Activated CD8-positive, alpha-beta memory T cell treated with anti-CD3 and anti-CD28 coated beads for 36 hours (primary cell): ENCODE results near the gene BCAN. TPM values are rescaled to one million over a fixed set of nuclear protein-coding genes. Genes with fewer than 3 reads are reported as not detected.

ENCODE experiments used
- CTCF ChIA-PET: fragments of 350-600 bp; sonication (Branson Sonifier 250); formaldehyde crosslinking; loops from one replicate; lab custom pipeline; 2021; ENCODE audit warnings: antibody characterized with exemption; lab: Charles Lee
- POLR2A ChIA-PET: fragments of 350-600 bp; sonication (Branson Sonifier 250); formaldehyde crosslinking; loops from one replicate; lab custom pipeline; 2021; ENCODE audit warnings: antibody characterized with exemption; lab: Charles Lee
- total RNA-seq, 2 experiments: library from RNA; stranded (reverse); gene quantifications; one replicate each; pipeline ENCODE4 v1.2.3, GENCODE V29; 2021

The BCAN gene
- total RNA-seq, 2 experiments from 2014 or later, result not detected

- ChIA-PET POLR2A (no interaction called here), CTCF (interaction anchor here (1.0 to 1.4 kb wide), 4 partner anchors 12 to 42 kb away, joined by 3 read pairs; no protein-coding TSS in a partner anchor)
These were observed 22.3 kb downstream of the BCAN start for GRCh38 chr1:156664046-156664766.

GRCh38 chr1:156664767-156665411 lies 23.0 kb downstream of the BCAN start:
- CTCF ChIA-PET, result interaction anchor here (0.7 to 1.4 kb wide), 5 partner anchors 11 to 41 kb away, joined by 3 read pairs; no protein-coding TSS in a partner anchor
- POLR2A ChIA-PET, result no interaction called here

DNA sequence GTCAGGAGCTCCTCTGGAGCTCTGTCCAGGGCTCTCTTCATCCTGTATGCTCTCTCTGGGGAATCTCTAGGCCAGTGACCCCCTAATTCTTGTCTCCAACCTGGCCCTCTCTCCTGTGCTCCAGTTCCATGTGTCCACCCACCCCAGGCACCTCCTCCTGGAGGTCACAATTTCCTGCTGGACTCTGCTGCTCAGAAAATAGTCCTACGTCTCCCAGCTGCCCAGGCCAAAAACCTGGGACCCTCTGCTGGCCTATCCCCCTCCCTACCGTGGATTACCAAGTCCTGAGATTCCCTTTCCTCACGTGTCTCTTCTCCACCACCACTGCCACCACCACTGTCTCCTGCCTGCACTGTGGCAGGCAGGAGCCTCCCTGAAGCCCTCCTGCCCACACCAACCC lies 23.6 kb downstream of the BCAN start:
- POLR2A ChIA-PET, result no interaction called here
- CTCF ChIA-PET, result interaction anchor here (0.7 to 3.6 kb wide), 3 partner anchors 23 to 24 kb away, joined by 3 to 11 read pairs (median 3); no protein-coding TSS in a partner anchor

- ChIA-PET POLR2A (interaction anchor here (0.6 kb wide), 1 partner anchor 142 kb away, joined by 3 read pairs; no protein-coding TSS in a partner anchor), CTCF (interaction anchor here (0.8 to 3.6 kb wide), 2 partner anchors 7 to 22 kb away, joined by 3 to 11 read pairs; no protein-coding TSS in a partner anchor)
These were observed 25.1 kb downstream of the BCAN start for GRCh38 chr1:156666862-156667609.

GRCh38 chr1:156667610-156667967 lies 25.7 kb downstream of the BCAN start:
- POLR2A ChIA-PET, result no interaction called here

DNA sequence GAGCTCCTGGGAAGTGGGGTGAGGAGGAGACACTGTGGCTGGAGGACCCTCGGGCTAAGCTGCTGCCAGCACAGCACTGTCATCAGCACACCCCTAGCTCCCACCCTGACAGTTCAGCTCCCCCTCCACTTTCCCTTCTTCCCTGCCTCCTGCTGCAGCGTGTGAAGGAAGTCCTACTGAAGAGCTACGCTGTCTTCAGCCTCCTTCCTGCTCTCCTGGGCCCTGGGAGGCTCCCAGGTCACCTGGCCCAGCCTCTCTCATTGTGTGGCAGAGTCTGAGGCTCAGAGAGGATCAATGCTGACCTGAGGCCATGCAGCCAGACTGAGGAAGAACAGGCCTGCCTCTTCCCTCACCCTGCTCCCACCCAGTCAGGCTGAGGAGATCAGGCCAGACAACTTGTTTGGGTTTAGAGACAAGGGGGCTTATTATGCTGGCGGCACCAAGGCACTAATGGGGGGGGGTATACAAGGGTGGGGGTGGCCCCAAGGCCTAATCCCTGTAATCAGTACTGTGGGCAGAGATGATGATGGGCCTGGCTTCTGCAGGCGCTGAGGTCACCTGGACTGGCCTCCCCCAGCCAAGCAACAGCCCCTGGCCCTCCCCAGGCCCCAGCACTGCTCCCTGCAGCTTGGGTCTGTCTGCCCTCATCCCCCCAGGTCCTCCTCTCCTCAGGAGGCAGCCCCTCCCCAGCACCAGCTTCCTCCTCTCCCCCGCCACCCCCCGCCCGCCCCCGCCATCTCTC lies 26.2 kb downstream of the BCAN start:
- ChIA-PET POLR2A (no interaction called here), CTCF (interaction anchor here (0.8 to 3.6 kb wide), 2 partner anchors 9 to 21 kb away, joined by 3 to 11 read pairs; no protein-coding TSS in a partner anchor)

More at GRCh38 chr1:156667610-156667967, 25.7 kb downstream of the BCAN start:
- CTCF ChIA-PET, result interaction anchor here (0.8 to 3.6 kb wide), 2 partner anchors 8 to 22 kb away, joined by 3 to 11 read pairs; no protein-coding TSS in a partner anchor

DNA sequence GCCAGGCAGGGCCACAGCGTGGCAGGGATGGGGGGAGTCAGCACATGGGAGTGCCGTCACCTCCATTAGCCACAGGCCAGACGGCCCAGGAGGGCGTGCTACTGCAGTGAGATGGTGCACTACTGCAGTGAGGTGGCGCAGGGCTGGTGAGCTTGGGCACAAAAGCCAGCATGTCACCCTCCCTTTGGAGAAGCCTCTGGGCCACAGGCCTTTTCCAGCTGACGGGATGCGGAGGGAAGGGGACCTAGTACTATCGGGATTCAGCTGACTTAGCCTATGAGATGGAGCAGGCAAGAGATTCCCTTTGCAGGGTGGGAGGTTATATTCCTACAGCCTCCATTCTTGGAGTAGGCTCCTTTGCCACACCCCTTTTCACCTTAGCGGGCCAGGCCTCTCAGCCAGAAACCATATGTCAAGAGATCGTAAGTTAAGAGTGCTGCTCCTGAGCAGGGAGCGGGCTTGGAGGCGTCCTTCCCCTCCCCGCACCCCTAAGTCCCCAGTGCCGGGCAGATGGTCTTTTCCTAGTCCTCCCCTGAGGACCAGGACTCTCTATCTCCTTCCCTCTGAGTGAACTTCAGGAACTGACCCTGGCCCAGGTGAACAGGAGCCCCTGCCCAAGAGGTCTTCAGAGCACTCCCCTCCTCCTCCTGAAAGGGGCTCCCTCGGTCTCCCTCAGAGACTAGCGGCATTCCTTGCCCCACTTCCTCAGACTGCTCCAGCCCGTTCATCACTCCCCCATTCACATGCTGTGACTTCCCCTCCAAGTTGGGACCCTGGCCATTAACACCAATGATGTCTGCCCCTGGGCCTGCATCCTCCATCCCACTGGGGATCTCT lies 27.1 kb downstream of the BCAN start:
- CTCF ChIA-PET, result interaction anchor here (3.6 kb wide), 1 partner anchor 20 kb away, joined by 11 read pairs; no protein-coding TSS in a partner anchor
- POLR2A ChIA-PET, result no interaction called here

GRCh38 chr1:156669794-156670193 lies 27.9 kb downstream of the BCAN start:
- ChIA-PET CTCF (interaction anchor here (0.5 to 1.0 kb wide), 3 partner anchors 20 to 70 kb away, joined by 3 to 5 read pairs (median 5); no protein-coding TSS in a partner anchor), POLR2A (no interaction called here)

DNA sequence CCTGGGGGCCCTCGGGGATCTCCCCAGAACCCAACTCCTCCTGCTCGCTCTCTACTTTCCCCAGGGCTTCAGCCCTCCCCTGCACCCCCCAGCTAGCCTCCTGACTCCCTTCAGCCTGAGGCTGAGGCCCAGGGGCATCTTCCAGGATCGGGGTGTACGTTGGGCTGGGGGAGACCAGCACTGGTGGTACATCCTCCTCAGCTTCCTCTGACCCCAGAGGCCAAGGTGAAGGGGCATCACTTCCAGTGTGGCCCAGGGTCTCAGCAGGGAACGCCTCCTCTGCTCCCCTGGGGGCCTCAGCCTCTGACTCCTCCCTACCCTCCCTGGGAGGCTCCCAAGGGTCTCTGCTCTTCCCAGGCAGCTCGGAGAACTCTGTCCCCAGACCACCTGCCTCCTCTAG lies 28.4 kb downstream of the BCAN start:
- POLR2A ChIA-PET, result no interaction called here
- CTCF ChIA-PET, result interaction anchor here (0.6 to 1.6 kb wide), 3 partner anchors 12 to 70 kb away, joined by 5 read pairs; no protein-coding TSS in a partner anchor

GRCh38 chr1:156670791-156671190 lies 28.9 kb downstream of the BCAN start:
- POLR2A ChIA-PET, result no interaction called here
- CTCF ChIA-PET, result interaction anchor here (1.6 kb wide), 1 partner anchor 13 kb away, joined by 5 read pairs; no protein-coding TSS in a partner anchor

DNA sequence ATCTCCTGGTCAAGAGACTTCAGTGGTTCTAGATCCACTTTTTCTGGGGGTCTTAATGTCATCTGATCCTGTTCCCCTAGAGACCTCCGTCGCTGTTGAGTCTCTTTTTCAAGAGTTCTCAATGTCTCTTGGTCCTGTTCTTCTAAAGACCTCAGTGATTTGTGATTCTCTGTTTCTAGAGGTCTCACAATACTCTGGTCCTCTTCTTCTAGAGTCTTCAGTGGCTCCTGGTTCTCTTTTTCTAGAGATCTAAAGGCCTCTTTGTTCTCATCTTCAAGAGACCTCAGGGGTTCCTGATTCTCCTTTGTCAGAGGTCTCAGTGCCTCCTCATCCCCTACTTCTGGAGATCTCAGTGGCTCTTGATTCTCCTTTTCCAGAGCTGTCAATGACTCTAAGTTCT lies 29.9 kb downstream of the BCAN start:
- POLR2A ChIA-PET, result no interaction called here
- CTCF ChIA-PET, result interaction anchor here (1.5 to 1.6 kb wide), 2 partner anchors 12 to 14 kb away, joined by 3 to 5 read pairs; no protein-coding TSS in a partner anchor

DNA sequence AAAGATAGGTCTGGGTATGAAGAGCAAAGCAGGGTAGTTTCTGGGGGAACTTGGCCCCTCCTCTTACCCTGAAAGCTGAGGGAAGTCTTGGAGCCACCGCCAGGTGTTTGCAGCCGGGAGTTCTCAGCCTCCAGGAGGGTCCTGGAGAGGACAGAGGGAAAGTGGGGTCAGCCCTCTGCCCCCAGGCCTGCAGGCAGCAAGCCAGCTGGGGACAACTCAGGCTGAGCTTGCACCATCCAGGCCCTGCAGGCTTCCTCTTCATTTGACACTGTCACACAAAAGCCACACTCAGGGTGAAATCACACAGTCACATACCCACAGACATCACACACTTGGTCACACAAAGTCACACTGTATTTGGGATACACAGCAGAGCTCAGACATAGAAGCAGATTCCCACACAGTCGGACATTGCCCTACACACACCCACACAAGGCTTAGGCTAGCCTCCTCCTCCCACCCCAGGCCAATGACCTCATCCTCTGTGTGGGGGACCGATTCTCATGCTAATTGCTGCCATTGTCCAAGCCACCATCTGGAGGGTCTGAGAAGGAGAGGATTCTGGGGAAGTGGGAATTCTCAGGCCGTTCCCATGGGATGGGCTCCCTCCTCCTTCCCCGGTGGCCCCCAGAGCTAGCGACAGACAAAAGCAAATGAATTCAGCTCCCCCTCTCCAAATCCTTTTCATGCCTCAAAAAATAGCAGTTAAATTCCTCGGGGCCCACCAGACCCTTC lies 31.6 kb downstream of the BCAN start:
- POLR2A ChIA-PET, result no interaction called here

DNA sequence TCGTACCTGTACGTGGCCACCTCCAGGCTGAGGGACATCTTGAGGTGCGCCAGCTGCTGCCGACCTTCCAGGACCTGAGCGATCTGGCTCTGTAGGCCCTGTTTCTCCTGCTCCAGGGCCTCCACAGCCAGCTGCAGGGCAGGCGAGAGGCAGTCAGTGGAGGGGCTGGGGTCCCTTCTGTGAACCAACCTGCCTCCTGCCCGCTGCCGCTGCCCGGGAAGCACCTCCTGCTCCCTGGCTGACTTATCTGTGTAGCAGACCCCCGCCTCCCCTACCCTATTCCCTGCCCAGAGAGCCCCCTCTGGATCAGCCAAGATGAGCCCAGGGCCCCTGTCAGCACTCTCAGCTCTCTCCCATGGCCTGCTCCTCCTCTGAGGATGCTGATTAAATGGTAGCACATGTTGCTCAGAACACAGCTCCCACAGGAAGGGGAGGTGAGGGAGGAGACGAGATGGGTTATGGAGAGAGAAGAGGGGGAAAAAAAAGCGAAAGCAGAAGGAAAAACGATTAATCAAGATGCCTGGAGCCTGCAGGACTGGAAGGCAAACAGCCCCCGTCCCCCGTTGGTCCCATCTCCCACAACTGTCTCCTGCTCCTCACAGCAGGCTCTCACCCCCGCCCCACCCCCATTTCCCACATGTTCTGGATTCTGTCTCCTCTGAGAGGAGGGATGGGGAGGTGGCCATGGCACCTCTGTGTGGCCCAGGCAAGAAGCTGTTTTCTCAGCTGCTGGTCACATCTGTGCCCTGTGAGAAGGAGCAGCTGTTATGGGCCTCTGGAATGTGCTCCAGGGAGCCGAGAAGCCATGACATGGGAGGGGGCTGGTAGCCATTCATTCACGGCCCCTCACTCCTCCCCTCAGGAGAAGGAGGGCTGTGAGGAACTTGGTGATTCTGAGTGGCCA lies 33.5 kb downstream of the BCAN start:
- ChIA-PET CTCF (interaction anchor here (0.6 to 7.4 kb wide), 7 partner anchors 11 to 290 kb away, joined by 3 to 62 read pairs (median 7); no protein-coding TSS in a partner anchor), POLR2A (no interaction called here)

More for the DNA sequence above, 31.6 kb downstream of the BCAN start:
- CTCF ChIA-PET, result interaction anchor here (0.9 to 1.6 kb wide), 2 partner anchors 14 to 17 kb away, joined by 3 to 5 read pairs; no protein-coding TSS in a partner anchor

DNA sequence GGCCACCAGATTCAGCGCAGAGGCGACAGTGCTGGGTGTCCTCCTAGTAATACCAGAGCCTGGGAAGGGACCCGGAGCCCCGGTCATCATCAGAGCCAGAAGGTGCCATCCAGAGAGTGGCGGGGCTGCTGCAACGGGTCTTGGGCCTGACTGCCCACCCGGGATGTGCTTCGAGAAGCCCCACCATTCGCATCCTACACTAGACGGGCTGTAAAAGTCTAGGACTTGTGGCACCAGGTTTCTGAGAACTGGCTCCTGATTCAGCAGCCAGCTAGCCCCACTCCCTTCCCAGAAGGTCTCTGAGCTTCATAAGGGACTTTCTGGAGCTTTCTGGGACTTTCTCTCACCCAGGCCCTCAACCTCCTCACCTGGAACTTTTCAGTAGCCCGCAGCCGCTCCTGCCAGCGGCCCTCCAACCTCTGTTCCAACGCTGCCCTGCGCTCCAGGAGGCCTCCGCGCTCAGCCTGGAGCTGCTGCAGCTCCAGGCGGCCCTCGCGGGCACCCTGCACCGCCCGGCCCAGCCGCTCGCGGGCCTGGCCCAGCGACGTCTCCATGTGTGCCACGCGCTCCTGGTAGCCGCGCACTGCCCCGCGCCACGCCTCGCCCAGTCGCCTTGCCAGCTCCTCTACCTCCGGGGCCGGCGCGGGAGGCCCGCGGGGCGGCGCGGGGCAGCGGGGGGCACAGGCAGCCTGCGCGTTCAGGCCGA lies 34.4 kb downstream of the BCAN start:
- ChIA-PET POLR2A (no interaction called here), CTCF (interaction anchor here (0.6 to 7.4 kb wide), 8 partner anchors 9 to 291 kb away, joined by 3 to 62 read pairs (median 8); no protein-coding TSS in a partner anchor)
